HepG2 (cell line): ENCODE measurements around the gene PPM1G. TPM values are rescaled to one million over a fixed set of nuclear protein-coding genes. Genes with fewer than 3 reads are reported as not detected.

Experiments used
- ATAC-seq: fragments of 200-7000 bp; cut with Tn5 transposase; 3 replicates; pipeline ENCODE4 v1.9.1; 2020; ENCODE audit warnings: mild to moderate bottlenecking, moderate library complexity
- BruUV-seq: library from RNA; stranded (reverse); fragments of 400-500 nt; replicated peaks from 2 replicates; lab custom pipeline; 2021; lab: Mats Ljungman, UMichigan
- CTCF ChIA-PET: fragments of 300-600 bp; formaldehyde crosslinking; extraction: SDS; loops from one replicate; lab custom pipeline; 2021; ENCODE audit warnings: low total read pairs, inconsistent platforms, low intra/inter-chr PET ratio; lab: Yijun Ruan, JAX
- POLR2A ChIA-PET: fragments of 350-600 bp; sonication (Branson Sonifier 250); formaldehyde crosslinking; loops from one replicate; lab custom pipeline; 2020; ENCODE audit warnings: antibody characterized with exemption, inconsistent platforms; lab: Yijun Ruan, JAX
- DNase-seq: peaks from one replicate; pipeline ENCODE4 v3.0.0-alpha.2; 2015; ENCODE audit warnings: low spot score
- FAIRE-seq: peaks from 3 replicates; lab custom pipeline; 2011; peaks lifted over from hg19 to GRCh38; lab: Jason Lieb, UNC
- H2AFZ ChIP-seq: one replicate; pipeline ENCODE4 v1.6.1; 2011; ENCODE audit warnings: low read length, inconsistent platforms
- H3K27ac ChIP-seq: fragments of 300-600 bp; 3 replicates; pipeline ENCODE4 v1.8.0; 2011; ENCODE audit warnings: mixed run types, mild to moderate bottlenecking, mixed read lengths, low read length, inconsistent platforms; ENCODE audit not compliant: insufficient read depth; ENCODE audit errors: extremely low read length
- H3K27me3 ChIP-seq, 2 experiments: fragments of 200-600 bp in 1 of 2; 2 replicates in 1 of 2; 3 replicates in 1 of 2; pipeline versions ENCODE4 v1.6.0 to v1.8.0; 2011; ENCODE audit warnings: low read length in 2 of 2, mild to moderate bottlenecking in 2 of 2, moderate library complexity in 2 of 2, inconsistent platforms in 1 of 2; ENCODE audit not compliant: insufficient read depth in 2 of 2, control insufficient read depth in 1 of 2
- H3K36me3 ChIP-seq, 2 experiments: fragments of 200-600 bp in 1 of 2; replicated peaks in 1 of 2; 2 replicates in 1 of 2; 3 replicates in 1 of 2; pipeline versions ENCODE4 v1.5.1 to v1.8.0; 2011; ENCODE audit warnings: low read length in 2 of 2, inconsistent platforms in 1 of 2; ENCODE audit not compliant: insufficient read depth in 2 of 2, control insufficient read depth in 1 of 2
- H3K4me1 ChIP-seq: 2 replicates; pipeline ENCODE4 v1.5.1; 2012; ENCODE audit warnings: low read length, inconsistent platforms; ENCODE audit not compliant: insufficient read depth
- H3K4me2 ChIP-seq: 2 replicates; pipeline ENCODE4 v1.6.0; 2011; ENCODE audit warnings: low read depth, low read length, inconsistent platforms
- H3K4me3 ChIP-seq, 3 experiments: fragments of 200-600 bp in 1 of 3; sonication (generic), shearing (Covaris generic) in 1 of 3; replicated peaks in 1 of 3; 2 replicates each; pipeline ENCODE4 v1.5.1; 2011 to 2016; ENCODE audit warnings: low read length in 3 of 3, inconsistent platforms in 2 of 3, low read depth in 2 of 3, mild to moderate bottlenecking in 2 of 3, control low read depth in 1 of 3, mixed read lengths in 1 of 3; ENCODE audit not compliant: insufficient read depth in 1 of 3
- H3K79me2 ChIP-seq: one replicate; pipeline ENCODE4 v1.6.1; 2011; ENCODE audit warnings: low read length, inconsistent platforms; ENCODE audit not compliant: insufficient read depth
- H3K9ac ChIP-seq: 2 replicates; pipeline ENCODE4 v1.6.0; 2011; ENCODE audit warnings: mild to moderate bottlenecking, low read depth, low read length, inconsistent platforms; ENCODE audit not compliant: insufficient read depth
- H3K9me3 ChIP-seq: 2 replicates; pipeline ENCODE4 v1.5.1; 2012; ENCODE audit warnings: mild to moderate bottlenecking, low read length
- H4K20me1 ChIP-seq: 2 replicates; pipeline ENCODE4 v1.6.0; 2011; ENCODE audit warnings: inconsistent platforms, mild to moderate bottlenecking, low read length, moderate library complexity; ENCODE audit not compliant: insufficient read depth
- AKAP8 ChIP-seq: sonication (generic); formaldehyde crosslinking; IDR thresholded peaks from 2 replicates; pipeline ENCODE4 v1.5.1; 2020; ENCODE audit warnings: mild to moderate bottlenecking, missing genetic modification reagents
- ATM ChIP-seq: fragments of 450-650 bp; IDR thresholded peaks from 2 replicates; pipeline ENCODE4 v1.7.1; 2017; ENCODE audit warnings: mild to moderate bottlenecking, borderline replicate concordance
- NONO ChIP-seq, 2 experiments: fragments of 450-650 bp in 1 of 2; sonication (generic) in 1 of 2; formaldehyde crosslinking in 1 of 2; IDR thresholded peaks in 1 of 2; conservative IDR thresholded peaks in 1 of 2; 2 replicates each; pipeline versions ENCODE4 v1.6.1 to v1.8.0; 2017 to 2022; ENCODE audit warnings: mild to moderate bottlenecking in 1 of 2, missing genetic modification reagents in 1 of 2, moderate library complexity in 1 of 2
- SRSF1 ChIP-seq: fragments of 200-400 bp; formaldehyde crosslinking; optimal IDR thresholded peaks from 2 replicates; pipeline ENCODE3; 2017; ENCODE audit warnings: mild to moderate bottlenecking, low read depth, low read length, moderate library complexity
- ZBTB21 ChIP-seq: sonication (generic); formaldehyde crosslinking; IDR thresholded peaks from 2 replicates; pipeline ENCODE4 v1.4.0; 2020; ENCODE audit warnings: missing genetic modification reagents
- WGBS: methylation state at CpG from one replicate; pipeline ENCODE4 v1.1.6; 2017; ENCODE audit warnings: low lambda C conversion rate; 5-methylcytosine and 5-hydroxymethylcytosine counted together
- in situ Hi-C: cut with HindIII; loops from 2 replicates; pipeline ENCODE4 v1.10.0; 2017; ENCODE audit warnings: low pct_unique_long_range_greater_than_20kb; ENCODE audit not compliant: extremely low pct_ligation_motif_present
- intact Hi-C: fragments of 100-400 bp; cut with micrococcal nuclease; formaldehyde crosslinking; loops from one replicate; pipeline ENCODE4 v1.10.0; 2022; ENCODE audit not compliant: unreplicated experiment
- polyA plus RNA-seq, 8 experiments: library from polyadenylated mRNA; depleted of rRNA in 3 of 8; stranded (reverse) in 7 of 8; unstranded in 1 of 8; fragments of >200 nt; fragmentation: Illumina TruSeq in 4 of 8; extraction: Trizol in 4 of 8; gene quantifications; 2 replicates each; pipeline versions ENCODE4 v1.2.1 to v1.2.3, GENCODE V29; 2011 to 2016; ENCODE audit warnings: low read depth in 4 of 8, missing spikeins in 1 of 8, mixed read lengths in 1 of 8; ENCODE audit not compliant: insufficient read depth in 1 of 8
- total RNA-seq, 5 experiments: library from RNA; depleted of rRNA; stranded (reverse); fragments of >200 nt; fragmentation: Illumina TruSeq; extraction: Trizol; gene quantifications; 2 replicates each; pipeline ENCODE4 v1.2.3, GENCODE V29; 2016; ENCODE audit warnings: low read depth in 1 of 5
- TF ChIP-seq, protein P1 (sequence below): sonication (generic); formaldehyde crosslinking; IDR thresholded peaks from 2 replicates; pipeline ENCODE4 v1.5.1; 2020; ENCODE audit warnings: mild to moderate bottlenecking, missing genetic modification reagents
- TF ChIP-seq, protein P2 (sequence below): sonication (generic); formaldehyde crosslinking; IDR thresholded peaks from 2 replicates; pipeline ENCODE4 v1.8.1; 2022; ENCODE audit warnings: low read depth, mild to moderate bottlenecking, missing genetic modification reagents
- TF ChIP-seq, protein P3 (sequence below): sonication (generic); formaldehyde crosslinking; IDR thresholded peaks from 2 replicates; pipeline ENCODE4 v1.4.0; 2020; ENCODE audit warnings: missing genetic modification reagents, borderline replicate concordance
- TF ChIP-seq, protein P4 (sequence below): sonication (generic); formaldehyde crosslinking; IDR thresholded peaks from 2 replicates; pipeline ENCODE4 v1.4.0; 2020; ENCODE audit warnings: missing genetic modification reagents, borderline replicate concordance

PPM1G gene
- total and polyA plus RNA-seq, 2 of the 13 experiments (the other 11 are each of a cell fraction or from before 2014, with no cell fraction given): 58.2 to 213 TPM

DNA sequence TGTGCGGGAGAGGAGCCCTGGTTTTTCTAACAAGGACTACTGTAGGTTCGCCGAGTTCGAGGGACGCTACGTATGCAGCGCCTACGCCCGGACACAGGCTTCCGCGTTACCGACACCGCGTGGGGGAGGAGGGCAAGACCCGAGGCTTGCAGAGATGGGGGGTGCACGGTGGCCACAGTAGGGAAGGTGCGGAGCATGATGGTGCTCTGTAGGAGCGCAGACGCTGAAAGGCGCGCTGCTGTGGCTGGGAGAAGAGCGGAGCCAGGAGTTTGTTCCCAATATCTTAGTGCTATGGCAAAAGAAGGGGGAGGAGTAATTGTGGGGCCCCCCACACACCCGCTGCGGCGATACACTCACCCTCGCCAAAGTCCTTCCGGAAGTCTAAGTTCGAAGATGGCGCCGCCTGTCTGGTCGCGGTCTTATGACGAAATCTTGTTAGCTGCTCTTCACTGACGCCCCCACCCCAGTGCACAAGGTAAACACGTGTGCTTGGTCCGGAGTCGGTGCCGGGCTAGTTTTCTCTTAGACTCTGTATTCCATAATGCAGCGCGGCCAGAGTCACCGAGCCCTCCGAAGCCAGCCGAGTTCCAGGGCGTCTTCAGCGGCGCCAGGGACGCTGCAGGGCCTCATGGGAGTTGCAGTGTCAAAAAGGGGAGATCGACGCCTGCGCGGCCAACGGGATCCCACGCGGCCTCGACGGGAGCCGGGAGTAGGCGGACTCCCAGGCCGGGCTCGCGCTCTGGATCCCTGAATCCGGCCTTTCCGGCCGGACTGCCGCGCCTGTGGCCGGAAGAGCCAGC is 52.8 kb downstream of the PPM1G start, which contains the start of gene GTF3C2:
Gene GTF3C2 (minus strand): TSS at position 383 of the 800 bp plus-strand sequence. CDS start 13,210 bp downstream, outside the sequence.
- H3K27ac ChIP-seq: peak within 1 kb of the TSS; percentile 96
- WGBS: under 1% methylated on average over 42 of the region's 67 CpGs
- ATAC-seq (peak; percentile 88), FAIRE-seq (peak; percentile 74), DNase-seq (peak; percentile 99)
- H2AFZ ChIP-seq: no peak within 1 kb of the TSS
- no TSS peak for BruUV-seq
- POLR2A ChIA-PET: interaction anchor here (0.9 to 2.7 kb wide), 23 partner anchors 11 to 305 kb away, joined by 3 to 125 read pairs (median 4); partner anchors contain the start of genes AGBL5, CCDC121, EIF2B4 and GPN1
- no peaks in the 10 kb centered on the region for H4K20me1 ChIP-seq
- peak within 1 kb of the TSS; percentile 99 for H3K9ac ChIP-seq
- H3K79me2 ChIP-seq: peaks cover 63% of the 10 kb centered on the region
- no peaks in the 10 kb centered on the region; a peak in 1 of 5 replicates for H3K27me3 ChIP-seq
- H3K4me2 ChIP-seq: peak within 1 kb of the TSS; percentile 90
- CTCF ChIA-PET: no interaction called here
- in situ Hi-C loops: no loop called here
- H3K36me3 ChIP-seq: peaks cover 0 to 1% of the 10 kb centered on the region in 2 experiments; a peak in 1 of 5 replicates
- no peaks in the 10 kb centered on the region for H3K9me3 ChIP-seq
- intact Hi-C loops: loop anchor here (1.0 to 2.0 kb wide), 2 partner anchors 14 to 35 kb away; partner anchors contain the start of genes EIF2B4 and SNX17
- peak within 1 kb of the TSS; percentile 72 to 91 (median 85) for H3K4me3 ChIP-seq
- peaks cover 64% of the 10 kb centered on the region for H3K4me1 ChIP-seq
- TF ChIP-seq NONO (IDR thresholded peaks at IDR 0.05) (no peak), NONO (CRISPR knock-in tag; conservative IDR thresholded peaks at IDR 0.05) (peak; percentile 90), ZBTB21 (CRISPR knock-in tag) (no peak; the same call in 1 of the 2 replicates), AKAP8 (CRISPR knock-in tag) (no peak), SRSF1 (peak; percentile 85), ATM (no peak)
- TF ChIP-seq, protein P1, sequence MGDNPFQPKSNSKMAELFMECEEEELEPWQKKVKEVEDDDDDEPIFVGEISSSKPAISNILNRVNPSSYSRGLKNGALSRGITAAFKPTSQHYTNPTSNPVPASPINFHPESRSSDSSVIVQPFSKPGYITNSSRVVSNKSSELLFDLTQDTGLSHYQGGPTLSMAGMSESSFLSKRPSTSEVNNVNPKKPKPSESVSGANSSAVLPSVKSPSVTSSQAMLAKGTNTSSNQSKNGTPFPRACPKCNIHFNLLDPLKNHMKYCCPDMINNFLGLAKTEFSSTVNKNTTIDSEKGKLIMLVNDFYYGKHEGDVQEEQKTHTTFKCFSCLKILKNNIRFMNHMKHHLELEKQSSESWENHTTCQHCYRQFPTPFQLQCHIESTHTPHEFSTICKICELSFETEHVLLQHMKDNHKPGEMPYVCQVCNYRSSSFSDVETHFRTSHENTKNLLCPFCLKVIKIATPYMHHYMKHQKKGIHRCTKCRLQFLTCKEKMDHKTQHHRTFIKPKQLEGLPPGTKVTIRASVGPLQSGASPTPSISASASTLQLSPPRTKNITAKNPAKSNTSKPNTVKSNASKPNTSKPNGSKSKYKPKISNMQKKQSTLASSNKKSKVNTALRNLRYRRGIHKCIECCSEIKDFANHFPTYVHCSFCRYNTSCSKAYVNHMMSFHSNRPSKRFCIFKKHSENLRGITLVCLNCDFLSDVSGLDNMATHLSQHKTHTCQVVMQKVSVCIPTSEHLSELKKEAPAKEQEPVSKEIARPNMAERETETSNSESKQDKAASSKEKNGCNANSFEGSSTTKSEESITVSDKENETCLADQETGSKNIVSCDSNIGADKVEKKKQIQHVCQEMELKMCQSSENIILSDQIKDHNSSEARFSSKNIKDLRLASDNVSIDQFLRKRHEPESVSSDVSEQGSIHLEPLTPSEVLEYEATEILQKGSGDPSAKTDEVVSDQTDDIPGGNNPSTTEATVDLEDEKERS (CRISPR knock-in tag): peak; percentile 85; the same call in 1 of the 2 replicates
- TF ChIP-seq, protein P2, sequence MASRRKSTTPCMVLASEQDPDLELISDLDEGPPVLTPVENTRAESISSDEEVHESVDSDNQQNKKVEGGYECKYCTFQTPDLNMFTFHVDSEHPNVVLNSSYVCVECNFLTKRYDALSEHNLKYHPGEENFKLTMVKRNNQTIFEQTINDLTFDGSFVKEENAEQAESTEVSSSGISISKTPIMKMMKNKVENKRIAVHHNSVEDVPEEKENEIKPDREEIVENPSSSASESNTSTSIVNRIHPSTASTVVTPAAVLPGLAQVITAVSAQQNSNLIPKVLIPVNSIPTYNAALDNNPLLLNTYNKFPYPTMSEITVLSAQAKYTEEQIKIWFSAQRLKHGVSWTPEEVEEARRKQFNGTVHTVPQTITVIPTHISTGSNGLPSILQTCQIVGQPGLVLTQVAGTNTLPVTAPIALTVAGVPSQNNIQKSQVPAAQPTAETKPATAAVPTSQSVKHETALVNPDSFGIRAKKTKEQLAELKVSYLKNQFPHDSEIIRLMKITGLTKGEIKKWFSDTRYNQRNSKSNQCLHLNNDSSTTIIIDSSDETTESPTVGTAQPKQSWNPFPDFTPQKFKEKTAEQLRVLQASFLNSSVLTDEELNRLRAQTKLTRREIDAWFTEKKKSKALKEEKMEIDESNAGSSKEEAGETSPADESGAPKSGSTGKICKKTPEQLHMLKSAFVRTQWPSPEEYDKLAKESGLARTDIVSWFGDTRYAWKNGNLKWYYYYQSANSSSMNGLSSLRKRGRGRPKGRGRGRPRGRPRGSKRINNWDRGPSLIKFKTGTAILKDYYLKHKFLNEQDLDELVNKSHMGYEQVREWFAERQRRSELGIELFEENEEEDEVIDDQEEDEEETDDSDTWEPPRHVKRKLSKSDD (CRISPR knock-in tag): peak; percentile 79; the same call in 1 of the 2 replicates
- TF ChIP-seq, protein P3, sequence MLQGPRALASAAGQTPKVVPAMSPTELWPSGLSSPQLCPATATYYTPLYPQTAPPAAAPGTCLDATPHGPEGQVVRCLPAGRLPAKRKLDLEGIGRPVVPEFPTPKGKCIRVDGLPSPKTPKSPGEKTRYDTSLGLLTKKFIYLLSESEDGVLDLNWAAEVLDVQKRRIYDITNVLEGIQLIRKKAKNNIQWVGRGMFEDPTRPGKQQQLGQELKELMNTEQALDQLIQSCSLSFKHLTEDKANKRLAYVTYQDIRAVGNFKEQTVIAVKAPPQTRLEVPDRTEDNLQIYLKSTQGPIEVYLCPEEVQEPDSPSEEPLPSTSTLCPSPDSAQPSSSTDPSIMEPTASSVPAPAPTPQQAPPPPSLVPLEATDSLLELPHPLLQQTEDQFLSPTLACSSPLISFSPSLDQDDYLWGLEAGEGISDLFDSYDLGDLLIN: peak; percentile 83; the same call in 1 of the 2 replicates
- TF ChIP-seq, protein P4, sequence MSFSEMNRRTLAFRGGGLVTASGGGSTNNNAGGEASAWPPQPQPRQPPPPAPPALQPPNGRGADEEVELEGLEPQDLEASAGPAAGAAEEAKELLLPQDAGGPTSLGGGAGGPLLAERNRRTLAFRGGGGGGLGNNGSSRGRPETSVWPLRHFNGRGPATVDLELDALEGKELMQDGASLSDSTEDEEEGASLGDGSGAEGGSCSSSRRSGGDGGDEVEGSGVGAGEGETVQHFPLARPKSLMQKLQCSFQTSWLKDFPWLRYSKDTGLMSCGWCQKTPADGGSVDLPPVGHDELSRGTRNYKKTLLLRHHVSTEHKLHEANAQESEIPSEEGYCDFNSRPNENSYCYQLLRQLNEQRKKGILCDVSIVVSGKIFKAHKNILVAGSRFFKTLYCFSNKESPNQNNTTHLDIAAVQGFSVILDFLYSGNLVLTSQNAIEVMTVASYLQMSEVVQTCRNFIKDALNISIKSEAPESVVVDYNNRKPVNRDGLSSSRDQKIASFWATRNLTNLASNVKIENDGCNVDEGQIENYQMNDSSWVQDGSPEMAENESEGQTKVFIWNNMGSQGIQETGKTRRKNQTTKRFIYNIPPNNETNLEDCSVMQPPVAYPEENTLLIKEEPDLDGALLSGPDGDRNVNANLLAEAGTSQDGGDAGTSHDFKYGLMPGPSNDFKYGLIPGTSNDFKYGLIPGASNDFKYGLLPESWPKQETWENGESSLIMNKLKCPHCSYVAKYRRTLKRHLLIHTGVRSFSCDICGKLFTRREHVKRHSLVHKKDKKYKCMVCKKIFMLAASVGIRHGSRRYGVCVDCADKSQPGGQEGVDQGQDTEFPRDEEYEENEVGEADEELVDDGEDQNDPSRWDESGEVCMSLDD: peak; percentile 23; the same call in 1 of the 2 replicates
